Thoracic aorta (tissue), 2 donors: ENCODE measurements around the gene UGT1A6. TPM values are rescaled to one million over a fixed set of nuclear protein-coding genes. Genes with fewer than 3 reads are reported as not detected.

Experiments
- ATAC-seq: fragments of 150-250 bp; one replicate; pipeline ENCODE4 v1.8.0; 2017; ENCODE audit warnings: low read depth; ENCODE audit not compliant: insufficient number of reproducible peaks, low FRiP score
- DNase-seq: peaks from one replicate; pipeline ENCODE4 v3.0.0-alpha.2; 2020; ENCODE audit warnings: low spot score
- H3K27ac ChIP-seq, 2 donors: fragments of 200-600 bp; sonication (generic); 1 replicate in 1 of 2; 2 replicates in 1 of 2; pipeline ENCODE4 v1.5.1; 2016; ENCODE audit warnings: mild to moderate bottlenecking in 2 of 2, moderate library complexity in 2 of 2
- H3K27me3 ChIP-seq: fragments of 200-600 bp; sonication (generic); replicated peaks from 2 replicates; pipeline ENCODE4 v1.6.0; 2016; ENCODE audit warnings: mild to moderate bottlenecking; ENCODE audit not compliant: insufficient read depth
- H3K36me3 ChIP-seq: fragments of 200-600 bp; sonication (generic); one replicate; pipeline ENCODE4 v1.5.1; 2016
- H3K4me1 ChIP-seq, 2 donors: fragments of 200-600 bp; sonication (generic); 1 replicate in 1 of 2; 2 replicates in 1 of 2; pipeline versions ENCODE4 v1.5.1 to v1.6.0; 2016; ENCODE audit warnings: low read depth in 2 of 2, mild to moderate bottlenecking in 1 of 2; ENCODE audit not compliant: control insufficient read depth in 1 of 2
- H3K4me3 ChIP-seq: fragments of 200-600 bp; sonication (generic); 2 replicates; pipeline ENCODE4 v1.5.1; 2016; ENCODE audit warnings: mild to moderate bottlenecking
- H3K9me3 ChIP-seq: fragments of 200-600 bp; sonication (generic); 2 replicates; pipeline ENCODE4 v1.5.1; 2016
- CTCF ChIP-seq: fragments of 200-600 bp; sonication (generic); IDR thresholded peaks from one replicate; pipeline ENCODE4 v1.5.1; 2019; ENCODE audit warnings: antibody characterized with exemption
- total RNA-seq, 2 donors: library from RNA; depleted of rRNA; stranded (reverse); fragments of >200 nt; gene quantifications; one replicate each; pipeline versions ENCODE4 v1.1.0 to v1.2.3, GENCODE V29; 2016

Gene UGT1A6
- total RNA-seq, 2 donors from 2014 or later, result not detected

- Histone ChIP-seq H3K4me3 (no peak overlapping the region), H3K27ac (no peak overlapping the region), H3K9me3 (no peaks in the 10 kb centered on the region), H3K36me3 (no peaks in the 10 kb centered on the region), H3K4me1 (no peaks in the 10 kb centered on the region), H3K27me3 (no peaks in the 10 kb centered on the region)
- DNase-seq (no peak), ATAC-seq (no peak)
- TF ChIP-seq CTCF, result no peak
Observed at GRCh38 chr2:233792720-233793119, 100.0 kb downstream of the UGT1A6 start.

GRCh38 chr2:233793465-233794127 is 100.9 kb downstream of the UGT1A6 start:
- no peak for TF ChIP-seq CTCF
- no peak for DNase-seq
- Histone ChIP-seq H3K9me3 (no peaks in the 10 kb centered on the region), H3K27me3 (no peaks in the 10 kb centered on the region), H3K4me3 (no peak overlapping the region), H3K36me3 (no peaks in the 10 kb centered on the region), H3K27ac (no peak overlapping the region), H3K4me1 (no peaks in the 10 kb centered on the region)
- ATAC-seq, result no peak

DNA sequence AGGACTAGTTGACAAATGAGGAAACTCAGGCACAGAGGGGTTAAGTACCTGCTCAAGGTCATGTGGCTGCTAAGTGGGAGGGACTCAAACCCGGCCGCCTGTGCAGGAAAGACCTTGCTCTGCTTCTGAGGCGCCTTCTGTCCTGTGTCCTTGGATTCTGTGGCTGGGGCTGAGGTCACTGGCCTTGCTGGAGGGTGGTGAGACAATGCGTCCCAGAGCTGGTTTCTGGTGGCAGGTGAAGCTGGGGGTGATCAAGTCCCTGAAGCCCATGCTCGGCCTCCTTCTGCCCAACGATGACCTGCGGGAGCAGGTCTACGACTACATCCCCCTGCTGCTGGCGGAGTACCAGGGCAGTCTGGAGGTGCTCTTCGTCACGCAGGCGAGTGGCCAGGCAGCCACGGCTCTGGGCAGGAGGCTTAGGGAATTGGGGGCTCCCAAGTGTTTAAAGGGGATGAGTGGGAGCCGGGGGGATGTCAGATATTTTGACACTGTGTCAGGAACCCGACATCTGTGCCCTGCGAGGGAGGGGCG is 101.5 kb downstream of the UGT1A6 start:
- Histone ChIP-seq H3K27ac (no peak overlapping the region), H3K36me3 (no peaks in the 10 kb centered on the region), H3K27me3 (no peaks in the 10 kb centered on the region), H3K4me1 (no peaks in the 10 kb centered on the region), H3K9me3 (no peaks in the 10 kb centered on the region), H3K4me3 (no peak overlapping the region)
- ATAC-seq, result no peak
- DNase-seq, result no peak
- TF ChIP-seq CTCF, result no peak

DNA sequence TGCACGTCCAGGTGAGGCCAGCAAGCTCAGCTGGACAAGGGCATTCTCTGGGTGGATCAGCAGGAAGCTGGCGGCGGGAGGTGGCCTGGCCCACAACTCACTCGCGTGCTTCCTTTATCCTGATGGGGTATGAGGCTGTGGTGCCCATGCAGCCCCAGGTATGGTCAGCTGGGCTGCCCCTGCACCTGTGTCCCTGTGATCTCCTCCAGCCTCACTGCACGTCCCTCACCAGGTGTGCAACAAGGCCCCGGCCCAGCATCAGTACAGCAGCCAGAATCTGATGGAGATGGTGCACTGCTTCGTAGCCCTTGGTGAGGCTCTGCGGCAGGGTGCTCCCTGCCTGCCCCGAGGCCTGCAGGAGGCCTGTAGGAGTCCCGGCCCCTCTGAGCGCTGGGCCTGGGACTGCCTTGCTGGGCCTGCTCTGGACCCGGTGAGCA is 103.1 kb downstream of the UGT1A6 start:
- DNase-seq (no peak), ATAC-seq (no peak)
- Histone ChIP-seq H3K27ac (no peak overlapping the region), H3K4me1 (no peaks in the 10 kb centered on the region), H3K4me3 (no peak overlapping the region), H3K9me3 (no peaks in the 10 kb centered on the region), H3K36me3 (no peaks in the 10 kb centered on the region), H3K27me3 (no peaks in the 10 kb centered on the region)
- no peak for TF ChIP-seq CTCF

- DNase-seq, result no peak
- Histone ChIP-seq H3K9me3 (no peaks in the 10 kb centered on the region), H3K4me3 (no peak overlapping the region), H3K27ac (no peak overlapping the region), H3K36me3 (no peaks in the 10 kb centered on the region), H3K4me1 (no peaks in the 10 kb centered on the region), H3K27me3 (no peaks in the 10 kb centered on the region)
- TF ChIP-seq CTCF, result no peak
- no peak for ATAC-seq
Observed at GRCh38 chr2:233796254-233796653, 103.6 kb downstream of the UGT1A6 start.
